NCI-H2196 treated with DMSO at 0.1 percent for 48 hours (cell line): Measurements from ENCODE around the gene PLA2R1.

Source experiments
- DNase-seq: peaks from one replicate; lab custom pipeline; 2025; ENCODE audit not compliant: unreplicated experiment; lab: John Stamatoyannopoulos, UW

Gene PLA2R1

GRCh38 chr2:160062292-160063005 is at the start of gene PLA2R1:
PLA2R1 (minus strand) TSS chr2:160062615; CDS start chr2:160062403, 212 bp downstream.
- DNase-seq: no peak

DNA sequence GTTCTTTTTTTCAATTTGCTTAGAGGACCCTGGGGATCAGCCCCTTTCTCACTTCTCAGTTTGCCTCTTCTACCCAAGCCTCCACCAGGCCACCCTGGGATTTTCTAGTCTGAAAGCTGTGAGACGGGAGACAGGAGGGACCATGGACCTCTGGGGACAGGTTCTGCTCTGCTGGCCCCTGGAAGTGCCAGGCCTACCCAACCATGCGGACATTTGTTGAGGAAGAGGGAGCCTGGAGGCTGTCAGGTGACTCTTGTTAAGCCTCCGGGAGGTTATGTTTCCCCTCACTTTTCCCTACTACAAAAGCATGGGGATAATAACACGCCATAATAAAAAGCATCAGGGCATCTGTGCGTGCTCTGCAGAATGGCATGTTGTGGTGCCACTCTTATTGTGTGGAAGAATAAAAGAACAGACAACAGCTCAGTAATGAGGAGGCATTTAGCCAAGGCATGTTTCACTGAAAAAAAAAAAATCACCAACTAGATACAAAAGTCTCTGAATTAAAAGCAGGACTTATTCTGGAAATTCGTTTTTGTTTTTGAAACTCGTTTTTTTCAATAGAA is 48.3 kb upstream of the PLA2R1 start:
- no peak for DNase-seq

GRCh38 chr2:160109939-160110673 is 47.7 kb upstream of the PLA2R1 start:
- peak; percentile 10 for DNase-seq

DNA sequence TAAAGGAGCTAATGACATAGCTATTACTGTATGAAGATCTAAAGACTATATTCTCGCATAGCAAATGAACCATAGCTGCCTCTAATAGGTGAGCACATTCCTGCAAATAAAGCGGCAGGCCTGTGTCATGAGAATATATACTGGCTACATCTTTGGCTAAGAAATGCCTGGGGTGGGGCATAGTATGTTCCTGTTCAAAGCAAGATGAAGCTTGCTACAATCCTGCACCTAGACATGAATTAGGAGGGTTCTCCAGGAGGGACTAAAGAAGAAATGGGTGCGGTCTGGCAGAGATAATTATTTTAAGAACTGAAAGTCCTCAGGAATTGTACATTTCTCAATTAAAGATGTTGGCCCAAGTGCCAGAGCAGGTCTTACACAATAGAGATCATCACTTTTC is 46.8 kb upstream of the PLA2R1 start:
- no peak for DNase-seq

GRCh38 chr2:160108646-160109045 is 46.2 kb upstream of the PLA2R1 start:
- no peak for DNase-seq

- DNase-seq: no peak
Measured at GRCh38 chr2:160105366-160105765, 43.0 kb upstream of the PLA2R1 start.

DNA sequence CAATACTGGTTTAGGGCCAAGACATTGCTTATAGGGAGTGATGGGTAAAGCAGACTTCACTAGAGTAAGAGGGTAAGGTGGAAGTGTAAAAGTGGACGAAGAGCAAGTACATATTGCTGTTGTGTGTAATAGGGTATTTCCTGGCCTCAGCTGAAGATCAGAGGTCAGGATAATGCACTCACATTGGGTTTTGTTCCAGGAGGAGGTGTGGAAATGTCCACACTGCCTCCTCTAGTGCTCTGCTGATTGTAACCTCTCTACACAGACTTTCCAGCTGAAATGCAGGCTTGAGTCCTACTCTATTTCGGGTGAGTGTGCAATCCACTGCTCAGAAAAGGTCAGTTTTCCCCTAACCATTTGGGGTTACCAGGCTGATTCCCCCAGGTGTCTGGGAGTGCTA is 41.7 kb upstream of the PLA2R1 start:
- no peak for DNase-seq

GRCh38 chr2:160097326-160097725 is 34.9 kb upstream of the PLA2R1 start:
- DNase-seq: no peak

GRCh38 chr2:160096409-160096808 is 34.0 kb upstream of the PLA2R1 start:
- DNase-seq: no peak

DNA sequence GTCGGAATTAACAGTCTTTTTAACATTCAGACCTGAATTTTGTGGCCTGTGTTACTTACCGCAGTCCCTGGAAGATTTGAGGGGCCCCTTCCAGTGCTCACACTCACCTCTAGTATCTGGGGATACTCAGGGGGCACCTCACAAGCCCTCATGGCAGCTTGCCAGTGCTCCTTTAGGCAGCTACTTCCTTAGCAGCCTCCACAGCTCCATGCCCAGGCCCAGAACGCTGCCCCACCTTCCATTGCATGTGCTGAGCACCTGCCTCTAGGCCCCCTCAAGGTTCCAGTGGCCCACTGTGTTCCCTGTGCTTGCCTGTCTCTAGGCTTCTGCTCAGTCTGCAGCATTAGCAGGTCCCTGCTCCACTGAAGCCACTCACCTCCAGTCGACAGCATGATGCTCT is 30.0 kb upstream of the PLA2R1 start:
- no peak for DNase-seq

DNA sequence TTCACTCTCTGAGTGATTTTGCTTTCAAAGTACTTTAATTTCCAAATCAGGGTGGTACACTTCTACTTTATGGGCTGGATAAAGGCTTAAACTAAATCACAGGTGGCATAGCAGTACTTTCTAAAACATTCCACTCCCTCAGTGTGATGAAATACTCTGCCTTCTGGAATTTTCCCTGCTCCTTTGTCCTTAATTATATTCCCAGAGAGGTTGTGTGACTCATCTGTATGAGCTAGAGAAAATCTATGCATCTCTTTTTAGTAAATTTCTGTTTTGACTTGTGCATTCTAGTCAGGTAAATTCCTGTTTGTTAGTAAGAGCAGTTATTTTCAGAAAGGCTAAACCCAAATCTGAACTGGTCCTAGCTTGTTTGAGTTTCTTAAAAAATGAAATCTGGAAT is 29.0 kb upstream of the PLA2R1 start:
- DNase-seq: no peak

- no peak for DNase-seq
Measured at GRCh38 chr2:160087854-160088745, 25.7 kb upstream of the PLA2R1 start.

DNA sequence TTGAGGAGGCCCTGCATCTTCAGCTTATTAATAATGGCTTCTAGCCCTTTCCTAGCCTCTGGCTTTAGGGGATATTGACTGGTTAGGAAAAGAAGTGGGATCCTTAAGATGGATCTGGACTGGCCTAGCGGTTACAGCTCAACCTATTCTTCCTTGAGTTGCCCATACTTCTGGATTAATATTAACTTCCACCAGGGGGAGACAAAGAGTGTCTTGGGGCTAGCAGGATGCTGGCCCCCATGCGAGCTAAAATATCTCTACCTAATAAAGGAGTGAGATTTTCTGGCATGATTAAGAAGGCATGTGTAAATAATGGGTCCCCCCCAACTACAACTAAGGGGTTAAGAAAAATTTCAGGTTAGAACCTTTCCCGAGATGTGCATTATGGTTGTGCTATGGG is 23.2 kb upstream of the PLA2R1 start:
- DNase-seq: no peak

- no peak for DNase-seq
Measured at GRCh38 chr2:160077912-160078810, 15.7 kb upstream of the PLA2R1 start.

GRCh38 chr2:160076914-160077313 is 14.5 kb upstream of the PLA2R1 start:
- no peak for DNase-seq

GRCh38 chr2:160076241-160076640 is 13.8 kb upstream of the PLA2R1 start:
- no peak for DNase-seq

DNA sequence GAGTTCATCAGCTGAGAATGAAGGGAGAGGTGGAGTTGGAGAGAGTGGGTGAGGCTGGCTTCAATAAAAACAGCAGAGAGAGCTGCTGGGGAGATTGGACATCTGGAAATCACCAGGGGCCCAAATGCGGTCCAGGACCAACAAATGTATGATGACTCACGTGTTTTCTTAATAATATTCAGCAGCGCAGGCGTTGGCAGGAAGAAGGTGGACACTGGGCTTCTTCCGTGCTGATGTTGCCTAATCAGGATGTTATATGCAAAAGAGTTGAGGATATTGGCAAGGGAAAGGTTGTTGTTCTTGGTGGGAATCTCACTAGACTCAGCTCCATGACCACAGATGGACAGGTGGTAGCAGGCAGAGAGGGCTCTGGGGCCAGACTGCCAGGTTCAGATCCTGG is 12.8 kb upstream of the PLA2R1 start:
- DNase-seq: no peak

- DNase-seq: no peak
Measured at GRCh38 chr2:160073284-160073888, 11.0 kb upstream of the PLA2R1 start.

GRCh38 chr2:160068906-160069305 is 6.5 kb upstream of the PLA2R1 start:
- DNase-seq: no peak

- DNase-seq: no peak
Measured at GRCh38 chr2:160064916-160065315, 2.5 kb upstream of the PLA2R1 start.
